ENCODE measurements around the gene NFYC.

DNA sequence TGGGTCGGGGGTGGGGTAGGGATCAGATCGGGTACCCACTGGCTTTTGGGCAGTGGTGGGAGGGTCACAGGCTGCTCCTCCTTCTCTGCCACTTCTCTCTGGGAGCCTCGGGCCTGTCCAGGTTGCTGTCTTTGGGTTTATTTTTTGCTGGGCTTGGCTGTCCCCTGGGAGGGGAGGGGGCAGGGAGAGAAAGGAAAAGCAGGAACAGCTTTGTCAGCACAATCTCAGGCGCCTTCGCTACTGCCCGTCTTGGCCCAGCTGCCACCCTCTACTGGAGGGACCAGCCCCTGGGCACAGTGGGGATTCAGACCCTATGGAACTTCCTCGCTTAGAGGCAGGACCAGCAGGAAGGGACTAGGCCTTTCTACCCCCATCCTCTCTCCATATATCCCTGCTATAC lies 100.5 kb downstream of the NFYC start:
- no peak for TF ChIP-seq ZNF292 (tag by site-specific recombination; IDR thresholded peaks at IDR 0.05; ENCODE audit: borderline replicate concordance, low read depth)
- TF ChIP-seq, protein P1, sequence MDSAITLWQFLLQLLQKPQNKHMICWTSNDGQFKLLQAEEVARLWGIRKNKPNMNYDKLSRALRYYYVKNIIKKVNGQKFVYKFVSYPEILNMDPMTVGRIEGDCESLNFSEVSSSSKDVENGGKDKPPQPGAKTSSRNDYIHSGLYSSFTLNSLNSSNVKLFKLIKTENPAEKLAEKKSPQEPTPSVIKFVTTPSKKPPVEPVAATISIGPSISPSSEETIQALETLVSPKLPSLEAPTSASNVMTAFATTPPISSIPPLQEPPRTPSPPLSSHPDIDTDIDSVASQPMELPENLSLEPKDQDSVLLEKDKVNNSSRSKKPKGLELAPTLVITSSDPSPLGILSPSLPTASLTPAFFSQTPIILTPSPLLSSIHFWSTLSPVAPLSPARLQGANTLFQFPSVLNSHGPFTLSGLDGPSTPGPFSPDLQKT (IDR thresholded peaks at IDR 0.05; ENCODE audit: borderline replicate concordance, low read depth, low read length): no peak
- TF ChIP-seq, protein P2, sequence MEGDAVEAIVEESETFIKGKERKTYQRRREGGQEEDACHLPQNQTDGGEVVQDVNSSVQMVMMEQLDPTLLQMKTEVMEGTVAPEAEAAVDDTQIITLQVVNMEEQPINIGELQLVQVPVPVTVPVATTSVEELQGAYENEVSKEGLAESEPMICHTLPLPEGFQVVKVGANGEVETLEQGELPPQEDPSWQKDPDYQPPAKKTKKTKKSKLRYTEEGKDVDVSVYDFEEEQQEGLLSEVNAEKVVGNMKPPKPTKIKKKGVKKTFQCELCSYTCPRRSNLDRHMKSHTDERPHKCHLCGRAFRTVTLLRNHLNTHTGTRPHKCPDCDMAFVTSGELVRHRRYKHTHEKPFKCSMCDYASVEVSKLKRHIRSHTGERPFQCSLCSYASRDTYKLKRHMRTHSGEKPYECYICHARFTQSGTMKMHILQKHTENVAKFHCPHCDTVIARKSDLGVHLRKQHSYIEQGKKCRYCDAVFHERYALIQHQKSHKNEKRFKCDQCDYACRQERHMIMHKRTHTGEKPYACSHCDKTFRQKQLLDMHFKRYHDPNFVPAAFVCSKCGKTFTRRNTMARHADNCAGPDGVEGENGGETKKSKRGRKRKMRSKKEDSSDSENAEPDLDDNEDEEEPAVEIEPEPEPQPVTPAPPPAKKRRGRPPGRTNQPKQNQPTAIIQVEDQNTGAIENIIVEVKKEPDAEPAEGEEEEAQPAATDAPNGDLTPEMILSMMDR (tag by site-specific recombination; IDR thresholded peaks at IDR 0.05): no peak

Measured in HEK293 (cell line).